Esophagus muscularis mucosa (tissue), 4 donors: Measurements from ENCODE around the gene PCSK4.

Source experiments
- CTCF ChIP-seq, 3 experiments: fragments of 200-600 bp in 2 of 3; fragments of 450-650 bp in 1 of 3; sonication (generic) in 2 of 3; IDR thresholded peaks; one replicate each; pipeline ENCODE4 v1.5.1; 2017 to 2019; ENCODE audit warnings: antibody characterized with exemption in 3 of 3, mild to moderate bottlenecking in 2 of 3, moderate library complexity in 1 of 3
- EP300 ChIP-seq: sonication (generic); formaldehyde crosslinking; IDR thresholded peaks from one replicate; pipeline ENCODE4 v1.6.1; 2017; ENCODE audit warnings: antibody characterized with exemption
- POLR2A ChIP-seq: fragments of 450-650 bp; IDR thresholded peaks from one replicate; pipeline ENCODE4 v1.6.1; 2017; ENCODE audit warnings: antibody characterized with exemption, moderate library complexity, mild to moderate bottlenecking, low read depth
- POLR2AphosphoS5 ChIP-seq, 2 donors: sonication (generic); formaldehyde crosslinking; IDR thresholded peaks; one replicate each; pipeline ENCODE4 v1.6.1; 2017; ENCODE audit warnings: antibody characterized with exemption in 2 of 2

GRCh38 chr19:1516395-1516753 is 26.2 kb upstream of the PCSK4 start:
- TF ChIP-seq POLR2AphosphoS5 (IDR thresholded peaks at IDR 0.05) (no peak), CTCF (IDR thresholded peaks at IDR 0.05) (no peak), EP300 (no peak), POLR2A (no peak)
